Measurements from ENCODE around the gene MBNL3.

The MBNL3 gene

GRCh38 chrX:132411310-132411977 lies 77.4 kb downstream of the MBNL3 start:
- no peak for DNase-seq
- no peaks in the 10 kb centered on the region for H3F3A ChIP-seq (ENCODE audit: insufficient read depth, low read length)
- no peaks in the 10 kb centered on the region for H4K20me1 ChIP-seq (ENCODE audit: insufficient read depth, low read length)
- no peak for TF ChIP-seq EZH2phosphoT487 (IDR thresholded peaks at IDR 0.05; ENCODE audit: low read length)
- TF ChIP-seq CTCF (IDR thresholded peaks at IDR 0.05; ENCODE audit: low read length) = no peak
- TF ChIP-seq EZH2 (optimal IDR thresholded peaks at IDR 0.05; ENCODE audit: low read depth, low read length) = no peak
- no peaks in the 10 kb centered on the region for H3K79me2 ChIP-seq (ENCODE audit: low read length)
- no peak overlapping the region for H2AFZ ChIP-seq (ENCODE audit: low read length)
- no peak overlapping the region for H3K27ac ChIP-seq (ENCODE audit: low read length)
- H3K4me1 ChIP-seq (ENCODE audit: low read length) = no peaks in the 10 kb centered on the region
- no peaks in the 10 kb centered on the region for H3K36me3 ChIP-seq (replicated peaks; ENCODE audit: insufficient read depth, low read length)
- H3K9ac ChIP-seq (ENCODE audit: low read length) = no peak overlapping the region
- H3K9me3 ChIP-seq (replicated peaks; ENCODE audit: insufficient read depth, low read length) = no peaks in the 10 kb centered on the region
- H3K27me3 ChIP-seq (replicated peaks; ENCODE audit: insufficient read depth, low read length) = no peaks in the 10 kb centered on the region
- H3K9me2 ChIP-seq (replicated peaks; ENCODE audit: insufficient read depth, low read length) = no peaks in the 10 kb centered on the region
- no peak overlapping the region for H3K4me2 ChIP-seq (ENCODE audit: low read depth, low read length)
- H3K4me3 ChIP-seq (ENCODE audit: low read length) = no peak overlapping the region

GRCh38 chrX:132409780-132410556 lies 78.9 kb downstream of the MBNL3 start:
- Histone ChIP-seq H3K4me1 (ENCODE audit: low read length) (no peaks in the 10 kb centered on the region), H3K9ac (ENCODE audit: low read length) (no peak overlapping the region), H3K36me3 (replicated peaks; ENCODE audit: insufficient read depth, low read length) (no peaks in the 10 kb centered on the region), H3K27me3 (replicated peaks; ENCODE audit: insufficient read depth, low read length) (no peaks in the 10 kb centered on the region), H3K9me3 (replicated peaks; ENCODE audit: insufficient read depth, low read length) (no peaks in the 10 kb centered on the region), H3K4me3 (ENCODE audit: low read length) (no peak overlapping the region), H3K9me2 (replicated peaks; ENCODE audit: insufficient read depth, low read length) (no peaks in the 10 kb centered on the region), H3K4me2 (ENCODE audit: low read depth, low read length) (no peak overlapping the region), H3K79me2 (ENCODE audit: low read length) (no peaks in the 10 kb centered on the region), H3K27ac (ENCODE audit: low read length) (no peak overlapping the region), H2AFZ (ENCODE audit: low read length) (no peak overlapping the region), H3F3A (ENCODE audit: insufficient read depth, low read length) (no peaks in the 10 kb centered on the region), H4K20me1 (ENCODE audit: insufficient read depth, low read length) (no peaks in the 10 kb centered on the region)
- TF ChIP-seq EZH2phosphoT487 (IDR thresholded peaks at IDR 0.05; ENCODE audit: low read length) (no peak), EZH2 (optimal IDR thresholded peaks at IDR 0.05; ENCODE audit: low read depth, low read length) (no peak), CTCF (IDR thresholded peaks at IDR 0.05; ENCODE audit: low read length) (no peak)
- no peak for DNase-seq

GRCh38 chrX:132407691-132408090 lies 81.1 kb downstream of the MBNL3 start:
- Histone ChIP-seq H3K4me2 (ENCODE audit: low read depth, low read length) (no peak overlapping the region), H3K9me3 (replicated peaks; ENCODE audit: insufficient read depth, low read length) (no peaks in the 10 kb centered on the region), H2AFZ (ENCODE audit: low read length) (no peak overlapping the region), H3K36me3 (replicated peaks; ENCODE audit: insufficient read depth, low read length) (no peaks in the 10 kb centered on the region), H3K4me3 (ENCODE audit: low read length) (no peak overlapping the region), H3K79me2 (ENCODE audit: low read length) (no peaks in the 10 kb centered on the region), H3F3A (ENCODE audit: insufficient read depth, low read length) (no peaks in the 10 kb centered on the region), H3K9me2 (replicated peaks; ENCODE audit: insufficient read depth, low read length) (no peaks in the 10 kb centered on the region), H4K20me1 (ENCODE audit: insufficient read depth, low read length) (no peaks in the 10 kb centered on the region), H3K27ac (ENCODE audit: low read length) (no peak overlapping the region), H3K9ac (ENCODE audit: low read length) (no peak overlapping the region), H3K4me1 (ENCODE audit: low read length) (no peaks in the 10 kb centered on the region), H3K27me3 (replicated peaks; ENCODE audit: insufficient read depth, low read length) (no peaks in the 10 kb centered on the region)
- DNase-seq = no peak
- TF ChIP-seq CTCF (IDR thresholded peaks at IDR 0.05; ENCODE audit: low read length) = no peak
- no peak for TF ChIP-seq EZH2phosphoT487 (IDR thresholded peaks at IDR 0.05; ENCODE audit: low read length)
- TF ChIP-seq EZH2 (optimal IDR thresholded peaks at IDR 0.05; ENCODE audit: low read depth, low read length) = no peak

Data from MM.1S (cell line).